ENCODE measurements around the gene KIF26A.

Gene KIF26A

DNA sequence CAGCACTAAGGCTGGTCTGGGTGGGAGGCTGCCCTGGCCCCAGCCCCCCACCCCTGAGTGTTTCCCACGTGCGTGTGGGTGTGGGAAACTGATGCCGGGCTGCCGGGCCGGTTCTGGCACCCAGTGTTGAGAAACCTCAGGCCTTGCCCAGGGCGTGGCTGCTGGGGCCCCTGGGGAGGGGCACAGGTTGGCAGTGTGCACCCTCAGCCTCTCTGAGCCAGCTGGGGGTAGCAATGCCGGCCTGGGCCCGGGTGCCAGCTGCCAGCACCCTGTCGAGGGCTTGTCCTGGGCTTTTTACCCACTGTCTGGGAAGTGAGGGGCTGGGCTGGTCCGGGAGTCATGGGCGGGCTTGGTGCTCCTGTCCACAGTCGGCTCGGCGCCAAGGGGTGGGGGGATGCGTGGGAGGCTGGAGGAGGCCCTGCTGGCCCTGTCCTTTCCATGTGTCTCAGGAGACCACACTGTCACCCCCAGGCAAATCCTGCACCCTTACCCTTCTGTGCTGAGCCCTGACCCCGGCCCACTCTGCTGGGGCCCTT lies 37.2 kb upstream of the KIF26A start:
- DNase-seq (ENCODE audit: low read depth in 4 of 4, low spot score in 1 of 4), result no peak

DNA sequence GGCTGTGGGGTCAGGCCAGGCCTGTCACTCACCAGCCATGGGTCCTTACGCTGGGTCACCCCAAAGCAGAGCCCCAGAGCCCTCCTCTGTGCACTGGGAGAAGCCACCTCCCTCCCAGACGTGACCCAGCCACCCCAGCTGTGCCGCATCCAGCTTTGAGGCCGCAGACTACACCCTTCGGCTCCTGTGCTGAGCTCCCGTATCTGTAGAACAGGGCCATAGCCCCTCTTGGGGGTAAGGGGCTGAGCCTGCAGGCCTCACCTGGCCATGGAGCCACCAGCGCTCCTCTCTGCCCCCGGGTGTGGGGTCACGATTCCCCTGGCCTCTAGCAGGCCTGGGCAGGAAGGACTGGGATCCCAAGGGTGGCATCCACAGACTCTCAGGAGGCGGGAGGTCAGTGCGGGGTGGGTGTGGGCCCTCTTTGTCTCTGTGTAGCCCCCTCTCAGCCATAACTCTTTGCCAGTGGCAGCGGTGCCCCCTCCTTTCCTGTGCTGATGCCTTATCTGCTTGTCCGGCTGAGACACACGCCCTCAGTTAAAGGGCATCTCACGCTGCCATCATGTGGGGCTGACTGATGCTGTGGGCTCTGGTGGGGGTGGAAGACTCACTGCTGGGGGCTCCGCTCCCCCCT lies 36.6 kb upstream of the KIF26A start:
- DNase-seq (ENCODE audit: low read depth in 4 of 4, low spot score in 1 of 4), result no peak

DNA sequence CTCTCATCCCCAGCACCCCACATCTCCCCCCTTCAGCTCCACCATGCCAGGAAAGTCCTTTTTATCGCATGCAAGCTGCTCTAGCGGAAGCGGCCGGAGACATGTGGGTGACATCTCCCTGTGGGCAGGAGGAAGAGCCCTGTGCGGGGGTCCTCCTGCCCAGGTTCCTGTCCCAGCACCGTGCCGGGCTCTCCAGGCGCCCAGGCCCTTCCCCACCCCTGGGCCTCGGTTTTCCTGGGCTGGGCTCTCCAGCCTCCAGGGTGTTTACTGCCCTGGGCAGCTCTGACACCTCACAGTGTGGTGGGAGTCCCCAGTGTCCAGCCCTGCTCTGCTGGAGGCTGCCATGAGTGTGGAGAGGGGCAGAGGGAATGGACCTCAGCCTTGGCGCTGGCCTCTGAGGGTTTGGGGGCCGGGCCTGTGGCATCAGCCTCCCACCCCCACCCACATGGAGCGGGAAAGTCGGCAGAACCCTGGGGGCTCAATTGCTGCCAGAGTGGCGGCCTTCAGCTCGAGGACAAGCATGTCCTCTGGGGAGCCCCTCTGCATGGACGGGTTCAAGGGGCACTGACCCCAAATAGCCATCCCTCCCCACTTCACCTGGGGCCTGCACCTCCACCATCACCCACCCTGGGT lies 36.0 kb upstream of the KIF26A start:
- DNase-seq (ENCODE audit: low read depth in 4 of 4, low spot score in 1 of 4), result no peak

DNA sequence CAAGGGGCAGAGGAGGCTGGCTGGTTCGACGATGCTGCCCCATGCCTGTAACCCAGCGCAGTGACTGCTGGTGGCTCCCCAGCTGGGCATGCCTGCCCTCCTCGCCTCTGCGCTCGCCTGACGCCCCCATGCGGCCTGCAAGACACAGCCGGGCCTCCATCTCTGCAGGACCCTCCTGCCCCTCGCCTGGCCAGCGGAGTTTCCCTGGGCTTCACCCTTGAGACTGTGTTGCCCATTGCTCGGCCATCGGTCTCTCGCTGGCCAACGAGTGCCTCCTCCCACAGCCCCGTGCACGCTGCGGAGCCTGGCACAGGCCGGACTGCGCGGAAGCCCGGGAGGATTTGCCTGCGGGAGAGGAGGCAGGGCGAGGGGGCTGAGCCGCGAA lies 35.3 kb upstream of the KIF26A start:
- DNase-seq (ENCODE audit: low read depth in 4 of 4, low spot score in 1 of 4), result no peak

DNA sequence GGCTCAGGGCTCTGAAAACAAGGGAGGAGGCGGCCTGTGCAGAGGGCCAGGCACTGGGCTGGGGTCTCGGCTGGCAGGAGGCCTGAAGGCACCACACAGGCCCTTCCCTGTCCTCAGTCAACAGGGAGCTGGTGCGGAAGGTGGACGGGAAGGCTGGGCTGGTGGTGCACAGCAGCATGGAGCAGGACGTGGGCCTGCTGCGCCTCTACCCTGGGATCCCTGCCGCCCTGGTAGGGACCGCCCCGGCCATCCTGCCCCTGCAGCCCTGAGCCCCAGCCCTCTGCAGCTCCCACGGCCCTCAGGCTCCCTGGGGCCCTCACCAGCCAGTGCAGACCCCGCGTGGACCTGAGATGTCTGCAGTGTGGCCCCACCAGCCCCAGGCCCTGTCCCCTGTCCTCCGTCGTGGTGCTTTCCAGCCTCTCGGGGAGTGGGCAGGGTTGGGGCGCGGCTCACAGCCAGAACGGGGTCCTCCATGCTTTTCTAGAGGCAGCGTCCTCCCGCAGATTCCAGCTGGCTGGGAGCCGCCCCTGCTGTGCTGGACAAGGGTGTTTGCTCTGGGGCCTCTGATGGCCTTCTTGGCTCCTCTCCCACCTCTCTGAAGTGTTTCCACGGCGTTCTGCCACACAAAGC lies 34.8 kb upstream of the KIF26A start:
- DNase-seq (ENCODE audit: low read depth in 4 of 4, low spot score in 1 of 4), result no peak

DNA sequence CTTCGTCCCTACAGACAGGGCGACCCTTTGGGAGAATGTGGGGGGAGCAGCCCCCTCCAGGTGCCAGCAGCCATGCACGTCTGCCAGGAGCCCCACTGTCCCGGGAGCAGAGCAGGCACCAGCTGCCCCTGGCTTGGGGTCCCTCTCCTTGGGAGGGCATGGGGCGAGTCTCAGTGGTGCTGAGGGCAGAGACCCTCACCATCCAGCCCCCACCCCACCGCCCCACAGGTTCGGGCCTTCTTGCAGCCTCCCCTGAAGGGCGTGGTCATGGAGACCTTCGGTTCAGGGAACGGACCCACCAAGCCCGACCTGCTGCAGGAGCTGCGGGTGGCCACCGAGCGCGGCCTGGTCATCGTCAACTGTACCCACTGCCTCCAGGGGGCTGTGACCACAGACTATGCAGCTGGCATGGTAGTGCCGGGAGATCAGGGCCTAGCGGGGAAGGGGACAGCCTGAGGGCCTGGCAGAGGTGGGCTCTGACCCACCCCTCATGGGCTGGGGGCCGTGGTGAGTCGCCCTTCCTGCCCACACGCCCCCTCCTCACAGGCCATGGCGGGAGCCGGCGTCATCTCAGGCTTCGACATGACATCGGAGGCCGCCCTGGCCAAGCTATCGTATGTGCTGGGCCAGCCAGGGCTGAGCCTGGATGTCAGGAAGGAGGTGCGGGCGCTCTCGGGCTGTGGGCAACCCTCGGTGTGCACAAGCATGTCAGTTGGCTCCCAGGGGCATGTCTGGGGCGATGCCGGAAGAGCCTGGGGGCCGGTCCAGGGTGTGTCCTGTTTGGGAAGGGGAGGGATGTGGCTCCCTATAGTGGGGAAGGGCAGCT lies 34.1 kb upstream of the KIF26A start:
- no peak for DNase-seq (ENCODE audit: low read depth in 4 of 4, low spot score in 1 of 4)

DNA sequence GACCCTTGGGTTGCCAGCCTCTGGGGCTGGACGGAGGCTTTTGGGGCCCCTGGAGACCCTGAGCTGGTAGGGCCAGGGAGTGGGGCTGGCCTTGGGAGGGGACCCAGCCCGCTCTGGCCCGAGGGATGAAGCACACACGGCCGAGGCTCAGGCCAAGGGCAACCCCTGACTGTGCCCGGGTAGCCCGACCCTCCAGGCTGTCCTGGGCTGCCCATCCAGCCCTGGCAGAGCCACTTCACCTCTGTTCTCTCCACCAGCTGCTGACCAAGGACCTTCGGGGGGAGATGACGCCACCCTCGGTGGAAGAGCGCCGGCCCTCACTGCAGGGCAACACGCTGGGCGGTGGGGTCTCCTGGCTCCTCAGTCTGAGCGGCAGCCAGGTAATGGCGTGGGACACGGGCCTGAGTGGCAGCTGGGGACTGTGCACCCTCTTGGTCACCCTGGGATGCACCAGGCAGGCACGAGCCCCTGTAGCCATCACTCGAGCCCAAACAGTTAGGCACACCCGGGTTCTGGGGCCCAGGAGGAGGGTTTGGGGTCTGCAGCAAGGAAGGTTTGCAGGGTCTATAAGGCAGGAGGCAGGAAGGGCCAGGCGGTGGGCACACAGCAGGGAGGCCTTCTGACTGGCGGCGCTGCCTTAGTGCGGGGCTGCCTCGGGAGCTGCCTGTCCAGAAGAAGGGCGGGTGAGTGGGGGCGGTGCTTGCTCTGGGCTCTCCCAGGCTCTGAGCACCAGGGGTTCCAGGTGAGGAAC lies 33.1 kb upstream of the KIF26A start:
- no peak for DNase-seq (ENCODE audit: low read depth in 4 of 4, low spot score in 1 of 4)

DNA sequence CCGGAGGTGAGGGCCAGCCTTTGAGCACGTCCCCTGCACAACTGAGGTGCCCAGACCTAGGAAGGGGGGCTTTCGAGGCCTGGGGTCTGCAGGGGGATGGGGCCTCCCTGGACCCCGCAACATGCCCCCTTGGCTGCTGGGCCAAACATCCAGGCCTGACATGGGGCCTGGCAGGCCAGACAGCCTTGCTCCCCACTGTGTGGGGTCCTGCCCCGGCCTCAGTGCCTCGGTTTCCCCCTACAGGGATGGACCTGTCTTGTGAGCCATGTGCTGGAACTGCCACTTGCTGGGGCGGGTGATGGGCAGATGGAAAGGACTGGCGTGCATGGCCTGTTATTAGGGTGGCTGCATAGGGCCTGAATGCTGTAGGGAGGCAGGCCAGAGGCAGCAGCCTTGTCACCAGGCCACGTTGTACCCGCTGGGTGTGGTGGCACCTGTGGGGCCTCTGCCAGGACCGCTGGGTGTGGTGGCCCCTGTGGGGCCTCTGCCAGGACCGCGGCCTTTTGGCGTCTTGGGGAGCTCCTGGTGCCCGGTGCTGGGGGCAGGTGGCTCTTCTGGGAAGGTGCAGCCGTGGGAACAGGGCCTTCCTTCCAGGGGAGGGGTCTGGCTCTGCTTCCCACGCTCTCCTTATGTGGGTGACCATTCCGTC lies 32.4 kb upstream of the KIF26A start:
- DNase-seq (ENCODE audit: low read depth in 4 of 4, low spot score in 1 of 4), result no peak

DNA sequence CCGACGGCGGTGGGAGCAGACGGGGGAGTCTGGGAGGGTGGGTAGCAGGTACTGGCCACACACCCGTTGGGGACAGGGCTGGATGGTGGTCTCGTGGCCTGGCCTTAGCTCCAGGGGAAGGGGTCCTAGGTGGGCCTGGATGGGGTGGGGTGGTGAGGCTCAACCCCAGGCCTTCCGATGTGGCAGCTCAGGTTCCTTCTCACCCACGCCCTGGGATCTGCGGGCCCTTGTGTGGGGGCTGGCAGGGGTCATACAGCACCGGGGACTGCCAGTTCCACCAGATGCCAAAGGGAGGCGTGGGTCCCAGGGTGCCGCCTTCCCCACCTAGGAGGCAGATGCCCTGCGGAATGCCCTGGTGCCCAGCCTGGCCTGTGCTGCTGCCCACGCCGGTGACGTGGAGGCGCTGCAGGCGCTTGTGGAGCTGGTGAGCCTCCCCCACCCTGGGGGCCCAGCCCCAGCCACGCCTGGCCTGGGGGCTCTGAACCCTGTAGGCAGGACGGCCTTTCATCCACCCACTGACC lies 31.9 kb upstream of the KIF26A start:
- no peak for DNase-seq (ENCODE audit: low read depth in 4 of 4, low spot score in 1 of 4)

DNA sequence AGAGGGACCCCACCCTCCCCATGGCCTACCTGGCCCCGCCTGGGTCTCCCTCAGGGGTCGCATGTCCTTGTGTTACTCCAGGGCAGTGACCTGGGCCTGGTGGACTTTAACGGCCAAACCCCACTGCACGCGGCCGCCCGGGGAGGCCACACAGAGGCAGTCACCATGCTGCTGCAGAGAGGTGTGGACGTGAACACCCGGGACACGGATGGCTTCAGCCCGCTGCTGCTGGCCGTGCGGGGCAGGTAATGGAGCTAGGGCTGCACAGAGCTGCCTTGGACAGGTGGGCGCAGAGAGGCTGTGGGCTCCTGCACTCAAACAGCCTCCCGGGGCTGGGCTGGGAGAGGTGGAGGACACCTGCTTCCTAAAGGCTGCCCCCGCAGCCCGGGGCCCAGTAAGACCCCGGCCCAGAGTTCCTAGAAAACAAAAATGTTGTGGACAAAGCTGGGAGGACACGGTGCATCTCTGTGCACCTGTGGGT lies 31.2 kb upstream of the KIF26A start:
- no peak for DNase-seq (ENCODE audit: low read depth in 4 of 4, low spot score in 1 of 4)

DNA sequence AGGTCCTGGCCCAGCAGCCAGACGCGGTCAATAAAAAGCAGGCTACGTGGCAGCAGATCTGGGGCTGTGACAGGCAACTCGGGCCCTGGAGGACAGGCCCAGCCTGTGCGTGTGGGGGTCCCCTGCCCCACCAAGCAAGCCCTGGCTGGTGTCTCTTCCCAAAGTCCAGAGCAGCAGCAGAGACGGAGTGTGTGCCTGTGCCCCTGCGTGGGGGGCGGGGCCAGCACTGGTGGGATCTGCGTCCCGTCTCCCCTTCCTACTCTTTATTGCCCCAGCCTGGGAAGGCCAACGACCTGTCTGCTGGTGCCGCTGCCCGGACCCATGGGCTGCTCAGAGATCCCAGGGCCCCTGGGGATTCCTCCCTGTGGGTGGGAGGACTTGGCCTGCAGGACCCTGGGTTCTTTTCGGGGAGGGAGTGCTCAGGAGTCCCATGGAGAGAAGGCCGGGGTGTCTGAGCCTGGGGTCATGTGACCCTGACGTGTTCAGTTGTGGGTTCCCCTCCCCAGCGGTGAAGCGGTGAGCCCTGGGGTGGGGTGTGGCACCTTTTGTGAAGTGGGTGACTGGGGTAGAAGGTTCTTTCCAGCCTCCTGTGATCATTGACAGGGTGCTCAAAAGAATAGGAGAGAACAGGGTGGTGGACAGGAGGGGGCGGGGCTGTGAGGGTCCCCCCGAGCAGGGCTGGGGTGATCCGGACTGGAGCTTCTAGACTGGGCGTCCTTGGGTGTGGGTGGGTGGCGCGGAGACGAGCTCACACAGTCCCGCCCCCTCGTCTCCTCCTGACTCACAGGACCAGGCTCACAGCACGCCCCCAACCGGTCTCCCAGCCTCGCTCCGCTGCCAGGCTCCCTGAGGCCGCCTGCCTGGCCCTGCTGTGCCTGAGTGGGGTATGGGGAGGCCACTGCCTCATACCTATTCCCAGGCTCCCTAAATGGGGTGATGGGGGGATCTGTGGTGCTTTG lies 30.5 kb upstream of the KIF26A start:
- no peak for DNase-seq (ENCODE audit: low read depth in 4 of 4, low spot score in 1 of 4)

DNA sequence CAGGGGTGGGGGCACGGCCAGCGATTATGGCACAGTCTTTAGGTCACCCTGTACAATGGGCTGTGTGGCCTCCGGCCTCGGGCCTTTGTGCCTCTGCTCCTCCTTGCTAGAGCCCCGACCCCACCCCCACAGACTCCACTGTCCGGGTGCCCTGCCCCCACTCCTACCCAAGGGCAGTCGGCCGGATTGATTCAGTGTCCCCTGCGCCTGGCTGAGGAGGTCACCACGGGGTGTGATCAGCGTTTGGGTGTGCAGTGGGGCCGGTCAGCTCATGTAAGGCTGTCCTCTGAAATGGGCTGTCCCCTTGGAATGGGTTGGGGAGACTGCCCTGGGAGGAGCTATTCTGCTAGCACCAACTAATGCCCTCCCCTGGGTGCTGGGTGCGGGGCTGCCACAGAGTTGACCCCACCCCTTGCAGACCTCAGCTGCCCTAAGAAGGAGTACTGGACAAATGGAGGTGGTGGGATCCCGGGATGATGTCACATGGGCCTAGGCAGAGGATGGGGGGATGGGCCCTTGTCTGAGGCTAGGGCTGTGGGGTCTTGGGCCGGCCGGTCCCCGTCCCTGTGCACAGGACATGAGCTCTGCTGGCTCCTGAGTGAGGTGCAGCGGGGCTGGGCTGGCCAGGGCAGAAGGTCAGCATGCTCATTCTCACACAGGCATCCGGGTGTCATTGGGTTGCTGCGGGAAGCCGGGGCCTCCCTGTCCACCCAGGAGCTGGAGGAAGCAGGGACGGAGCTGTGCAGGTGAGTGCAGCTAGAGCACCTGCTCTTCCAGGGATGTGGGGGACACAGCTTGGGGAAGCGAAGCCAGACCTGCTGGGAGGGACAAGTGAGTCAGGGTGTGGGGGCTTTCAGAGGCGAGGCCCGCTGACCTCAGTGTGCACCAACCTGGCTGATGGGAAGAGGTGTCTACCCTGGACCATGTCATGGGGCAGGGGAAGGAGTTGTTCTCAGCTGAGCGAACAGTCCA lies 29.5 kb upstream of the KIF26A start:
- no peak for DNase-seq (ENCODE audit: low read depth in 4 of 4, low spot score in 1 of 4)

DNA sequence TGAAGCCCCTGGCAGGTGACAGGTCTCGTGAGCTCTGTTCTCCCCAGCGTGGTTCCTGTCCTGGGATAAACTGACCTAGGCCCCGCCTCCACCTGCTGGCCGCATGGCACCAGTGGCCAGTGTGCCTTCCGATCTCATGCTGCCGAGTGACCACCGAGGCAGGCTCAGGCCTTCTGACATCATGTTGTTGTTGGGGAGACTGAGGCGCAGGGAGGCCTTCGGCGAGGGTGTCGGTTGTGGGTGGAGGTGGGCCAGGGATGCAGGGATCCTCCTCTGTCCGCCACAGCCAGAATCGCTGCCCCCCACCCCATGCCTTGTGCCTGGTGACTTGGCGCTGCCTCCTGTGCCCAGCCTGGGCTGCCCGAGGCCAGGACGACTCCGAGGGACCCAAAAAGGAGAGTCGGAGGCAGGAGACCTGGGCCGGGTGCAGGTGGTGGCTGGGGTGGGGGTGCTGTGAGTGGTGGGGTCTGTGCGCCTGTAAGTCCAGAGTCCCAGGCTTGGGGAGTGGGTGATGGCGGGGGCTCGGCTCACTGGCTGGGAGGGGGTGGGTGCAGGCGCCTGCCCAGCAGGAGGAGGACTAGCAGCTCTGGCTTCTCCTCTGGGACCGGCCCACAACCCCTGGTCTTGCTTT lies 28.5 kb upstream of the KIF26A start:
- no peak for DNase-seq (ENCODE audit: low read depth in 4 of 4, low spot score in 1 of 4)

DNA sequence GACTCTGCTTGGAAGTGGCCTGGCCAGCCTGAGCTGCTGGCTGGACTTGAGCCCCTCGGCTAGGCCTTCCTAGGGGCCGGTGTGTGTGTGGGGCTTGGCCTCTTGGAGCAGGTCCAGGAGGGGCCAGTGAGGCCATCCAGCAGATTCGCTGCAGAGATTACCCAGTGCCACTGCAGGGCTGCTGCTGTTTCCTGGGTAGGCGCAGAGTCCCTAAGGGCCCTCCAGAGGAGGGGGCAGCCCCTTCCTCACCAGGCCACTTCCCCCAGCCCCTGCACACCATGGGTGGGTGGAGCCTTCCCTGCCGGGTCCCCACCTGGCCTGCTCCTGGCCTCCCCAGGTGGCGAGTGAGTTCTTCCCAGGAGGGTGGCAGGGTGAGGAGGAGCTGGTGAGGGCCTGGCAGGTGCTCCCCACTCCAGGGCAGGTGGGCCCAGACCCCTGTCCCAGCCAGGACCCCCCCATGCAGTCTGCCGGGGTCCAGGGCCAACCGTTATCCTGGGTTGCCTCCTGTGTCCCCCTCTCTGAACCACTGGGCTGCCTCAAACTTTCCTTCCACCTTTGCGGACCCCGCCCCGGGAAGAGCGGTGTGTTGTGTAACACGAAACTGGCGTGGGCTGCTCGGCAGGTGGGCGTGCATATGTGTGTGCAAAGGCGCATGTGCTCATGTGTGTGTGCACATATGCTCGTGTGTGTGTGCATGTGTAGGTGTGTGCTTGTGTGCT lies 27.7 kb upstream of the KIF26A start:
- DNase-seq (ENCODE audit: low read depth in 4 of 4, low spot score in 1 of 4), result no peak

DNA sequence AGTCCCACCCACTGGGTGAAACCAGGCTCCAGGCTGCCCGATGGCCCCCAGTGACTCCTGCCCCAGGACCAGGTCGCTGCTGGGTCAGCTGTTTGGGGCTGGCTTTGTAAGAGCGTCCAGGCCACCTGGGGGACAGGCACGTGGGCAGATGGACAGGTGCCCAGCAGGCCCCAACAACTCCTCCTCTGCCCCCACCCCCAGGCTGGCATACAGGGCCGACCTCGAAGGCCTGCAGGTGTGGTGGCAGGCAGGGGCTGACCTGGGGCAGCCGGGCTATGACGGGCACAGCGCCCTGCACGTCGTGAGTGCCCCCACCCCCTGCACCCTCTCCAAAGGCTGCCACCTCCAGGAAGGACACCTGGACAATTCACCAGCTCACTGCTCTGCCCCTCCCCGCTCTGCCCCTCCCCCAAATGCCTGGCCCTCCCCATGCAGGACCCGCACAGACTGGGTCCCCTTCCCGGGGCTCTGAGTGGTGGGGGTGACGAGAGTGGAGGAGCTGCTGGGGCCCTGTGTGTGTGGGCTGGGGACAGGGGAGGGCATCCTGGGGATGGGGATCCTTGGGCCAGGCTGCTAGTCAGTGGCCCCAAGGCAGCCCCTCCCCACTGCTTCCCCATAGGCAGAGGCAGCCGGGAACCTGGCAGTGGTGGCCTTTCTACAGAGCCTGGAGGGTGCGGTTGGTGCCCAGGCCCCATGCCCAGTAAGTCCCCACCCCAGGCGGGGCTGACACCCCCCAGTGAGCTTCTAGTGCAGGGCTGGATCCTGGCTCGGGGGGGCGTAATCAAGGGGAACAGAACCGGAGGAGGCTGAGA lies 26.9 kb upstream of the KIF26A start:
- no peak for DNase-seq (ENCODE audit: low read depth in 4 of 4, low spot score in 1 of 4)

DNA sequence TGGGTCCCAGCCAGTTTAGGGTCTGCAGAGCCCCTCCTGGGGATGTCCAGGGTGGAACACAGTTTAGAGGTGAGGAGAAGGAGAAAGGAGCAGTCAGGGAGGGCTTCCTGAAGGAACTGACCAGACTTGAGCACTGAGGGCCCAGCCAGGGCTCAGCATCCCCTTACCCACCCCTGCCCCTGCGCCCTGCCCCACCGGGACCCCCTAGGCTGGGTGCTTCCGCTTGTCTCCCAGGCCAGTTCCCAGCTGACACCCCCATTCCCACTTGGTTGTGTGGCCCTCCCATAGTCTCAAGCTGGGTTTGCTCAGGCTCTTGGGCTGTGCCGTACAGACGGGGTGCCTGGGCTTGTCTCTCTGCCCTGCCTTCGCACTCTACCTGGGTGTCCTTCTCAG lies 26.3 kb upstream of the KIF26A start:
- no peak for DNase-seq (ENCODE audit: low read depth in 4 of 4, low spot score in 1 of 4)

Data from stimulated activated CD4-positive, alpha-beta T cell treated with anti-CD3 and anti-CD28 coated beads, Interleukin-1b, Interleukin-23, amount 100 ng/mL, for 24 hours (primary cell).